Fibroblast of lung (primary cell): Measurements from ENCODE around the gene TIMELESS.

Experiments
- CTCF ChIP-seq, 2 donors: IDR thresholded peaks in 1 of 2; conservative IDR thresholded peaks in 1 of 2; 1 replicate in 1 of 2; 2 replicates in 1 of 2; pipeline ENCODE4 v1.5.1; 2011 to 2012; ENCODE audit warnings: low read length in 2 of 2, control low read depth in 1 of 2, inconsistent platforms in 1 of 2, low read depth in 1 of 2, mild to moderate bottlenecking in 1 of 2
- EZH2 ChIP-seq: IDR thresholded peaks from 2 replicates; pipeline ENCODE4 v1.5.1; 2012; ENCODE audit warnings: low read length, control low read depth, mild to moderate bottlenecking; ENCODE audit errors: missing control alignments

- TF ChIP-seq CTCF (conservative IDR thresholded peaks at IDR 0.05 in 1 of 2, IDR thresholded peaks at IDR 0.05 in 1 of 2; ENCODE audit: low read depth in 1 of 2, low read length in 2 of 2) (no peak), EZH2 (no peak)
Observed at GRCh38 chr12:56373515-56373914, 75.7 kb downstream of the TIMELESS start.
